Stimulated activated CD4-positive, alpha-beta T cell treated with anti-CD3 and anti-CD28 coated beads, Interleukin-2, amount 100 ng/mL, for 4 hours (primary cell): ENCODE measurements around the gene SYDE2.
"Not testable (repeated sequence)": the region's sequence is repeated elsewhere in the genome, so short reads cannot be mapped to it uniquely, and the experiment has no call there.

Experiments
- DNase-seq: peaks from one replicate; pipeline ENCODE4 v3.0.0-alpha.2; 2020; ENCODE audit warnings: low read depth

Gene SYDE2

GRCh38 chr1:85166351-85166750 is 34.5 kb downstream of the SYDE2 start:
- no peak for DNase-seq

DNA sequence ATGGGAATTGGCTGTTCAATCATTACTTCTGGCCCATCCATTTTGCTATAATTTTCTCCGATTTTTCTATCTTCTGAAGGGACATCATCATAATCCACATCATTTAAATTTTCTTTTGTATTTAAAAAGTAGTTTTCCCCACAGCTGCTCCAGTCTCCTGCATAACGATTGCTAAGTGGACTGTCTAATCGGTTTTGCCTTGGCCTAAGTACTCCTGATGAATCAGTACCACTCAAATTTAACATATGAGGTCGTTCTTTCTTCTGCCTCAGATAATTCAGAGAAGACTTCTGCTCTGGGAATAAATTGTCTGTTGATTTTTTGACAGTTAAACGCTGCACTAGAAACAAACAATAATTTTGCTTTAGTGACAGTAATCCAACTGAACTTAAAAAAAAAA is 41.9 kb downstream of the SYDE2 start:
- no peak for DNase-seq

DNA sequence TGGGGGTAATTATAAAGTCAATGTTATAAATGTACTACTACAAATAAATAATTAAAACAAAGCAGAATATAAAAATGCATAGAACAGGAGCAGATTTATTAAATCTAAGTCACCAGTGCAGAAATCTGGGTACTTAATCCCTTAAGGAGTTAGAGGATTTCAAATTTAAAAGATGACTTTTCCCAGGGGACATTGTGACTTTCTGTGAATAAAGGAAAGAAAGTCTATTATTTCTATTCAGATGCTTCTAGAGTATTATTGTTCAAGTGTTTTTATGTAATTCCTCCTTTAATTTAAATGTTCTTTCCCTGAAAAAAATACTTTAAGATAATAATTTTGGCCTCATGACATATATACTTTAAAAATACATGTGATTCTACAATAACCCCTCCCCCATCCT is 43.4 kb downstream of the SYDE2 start:
- DNase-seq, result no peak

GRCh38 chr1:85153149-85153891 is 47.5 kb downstream of the SYDE2 start:
- no peak for DNase-seq

DNA sequence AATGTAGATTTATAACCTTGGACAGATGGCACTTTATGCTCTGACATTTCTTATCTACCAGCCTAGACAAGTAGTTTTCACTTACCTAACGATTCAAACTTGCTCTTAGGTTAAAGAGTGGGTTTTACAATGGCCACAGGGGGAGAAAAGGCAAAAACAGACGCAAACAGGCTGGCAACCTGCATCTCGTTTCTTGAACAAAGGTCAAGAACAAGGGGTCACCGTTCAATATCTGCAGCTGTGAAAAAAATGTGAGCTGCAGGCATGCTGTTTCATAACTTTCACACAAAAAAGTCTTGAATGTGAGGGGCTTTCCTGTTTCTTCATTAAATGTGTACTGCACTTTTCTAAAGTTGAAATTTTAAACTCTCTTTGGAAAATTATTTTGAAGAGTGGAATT is 49.4 kb downstream of the SYDE2 start:
- no peak for DNase-seq

DNA sequence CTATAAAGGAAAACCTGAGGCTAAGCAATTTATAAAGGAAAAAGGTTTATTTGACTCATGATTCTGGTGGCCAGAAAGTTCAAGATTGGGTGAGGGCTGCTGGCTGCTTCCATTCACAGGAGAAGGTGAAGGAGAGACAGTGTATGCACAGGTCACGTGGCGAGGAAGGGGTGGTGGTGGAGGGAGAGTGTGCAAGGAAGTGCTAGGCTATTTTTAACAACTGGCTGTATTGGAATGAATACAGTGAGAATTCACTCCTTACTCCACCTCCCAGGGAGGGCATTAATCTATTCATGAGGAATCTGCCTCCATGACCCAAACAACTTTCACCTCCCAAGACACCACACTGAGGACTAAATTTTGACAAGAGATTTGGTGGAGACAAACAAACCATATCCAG is 51.0 kb downstream of the SYDE2 start:
- no peak for DNase-seq

GRCh38 chr1:85148524-85149250 is 52.1 kb downstream of the SYDE2 start:
- no peak for DNase-seq

DNA sequence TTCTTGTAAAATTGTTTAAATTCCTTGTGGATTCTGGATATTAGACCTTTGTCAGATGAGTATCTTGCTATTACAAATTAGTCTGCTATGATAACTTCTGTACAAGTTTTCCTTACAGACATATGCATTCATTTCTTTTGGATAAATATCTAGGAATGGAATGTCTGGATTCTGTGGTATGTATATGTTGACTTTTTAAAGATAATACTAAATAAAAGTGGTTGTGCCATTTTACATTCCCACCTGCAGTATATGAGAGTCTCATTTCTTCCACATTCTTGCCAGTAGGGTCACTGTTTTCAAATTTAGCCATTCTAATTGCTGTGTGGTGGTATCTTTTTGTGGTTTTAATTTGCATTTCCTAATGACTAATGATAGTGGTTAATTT is 53.9 kb downstream of the SYDE2 start:
- DNase-seq, result no peak

DNA sequence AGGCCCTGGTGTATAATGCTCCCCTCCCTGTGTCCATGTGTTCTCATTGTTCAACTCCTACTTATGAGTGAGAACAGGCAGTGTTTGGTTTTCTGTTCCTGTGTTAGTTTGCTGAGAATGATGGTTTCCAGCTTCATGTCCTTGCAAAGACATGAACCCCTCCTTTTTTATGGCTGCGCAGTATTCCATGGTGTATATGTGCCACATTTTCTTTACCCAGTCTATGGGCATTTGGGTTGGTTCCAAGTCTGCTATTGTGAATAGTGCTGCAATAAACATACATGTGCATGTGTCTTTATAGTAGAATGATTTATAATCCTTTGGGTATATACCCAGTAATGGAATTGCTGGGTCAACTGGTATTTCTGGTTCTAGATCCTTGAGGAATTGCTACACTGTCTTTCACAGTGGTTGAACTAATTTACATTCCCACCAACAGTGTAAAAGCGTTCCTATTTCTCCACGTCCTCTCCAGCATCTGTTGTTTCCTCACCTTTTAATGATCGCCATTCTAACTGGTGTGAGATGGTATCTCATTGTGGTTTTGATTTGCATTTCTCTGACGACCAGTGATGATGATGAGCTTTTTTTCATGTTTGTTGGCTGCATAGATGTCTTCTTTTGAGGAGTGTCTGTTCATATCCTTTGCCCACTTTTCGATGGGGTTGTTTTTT is 54.4 kb downstream of the SYDE2 start:
- not testable (repeated sequence) for DNase-seq

DNA sequence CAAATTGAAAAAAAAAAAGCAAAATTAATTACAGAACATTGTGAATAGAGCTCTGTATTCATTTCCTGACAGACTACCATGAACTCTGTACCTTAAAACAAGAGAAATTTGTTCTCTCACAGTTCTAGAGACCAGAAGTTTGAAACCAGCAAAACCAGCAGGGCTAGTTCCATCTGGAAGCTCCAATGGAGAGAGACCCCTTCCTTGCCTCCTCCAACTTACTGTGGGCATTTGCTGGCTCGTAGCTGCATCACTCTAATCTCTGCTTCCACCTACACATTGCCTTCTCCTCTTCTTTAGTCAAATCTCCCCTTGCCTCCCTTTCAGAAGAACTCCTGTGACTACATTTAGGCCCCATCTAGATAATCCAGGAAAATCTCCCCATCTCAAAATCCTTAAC is 56.5 kb downstream of the SYDE2 start:
- DNase-seq, result no peak

GRCh38 chr1:85142753-85143152 is 58.1 kb downstream of the SYDE2 start:
- DNase-seq, result no peak

DNA sequence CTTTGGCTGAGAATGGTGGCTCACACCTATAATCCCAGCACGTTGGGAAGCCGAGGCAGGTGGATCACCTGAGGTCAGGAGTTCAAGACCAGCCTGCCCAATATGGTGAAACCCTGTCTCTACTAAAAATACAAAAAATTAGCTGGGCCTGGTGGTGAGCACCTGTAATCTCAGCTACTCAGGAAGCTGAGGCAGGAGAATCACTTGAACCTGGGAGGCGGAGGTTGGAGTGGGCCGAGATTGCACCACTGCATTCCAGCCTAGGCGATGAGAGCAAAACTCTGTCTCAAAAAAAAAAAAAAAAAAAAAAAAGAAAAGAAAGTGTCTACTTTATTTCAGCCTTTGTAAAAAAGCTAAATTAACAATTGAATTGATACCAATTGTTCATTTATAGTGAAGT is 62.4 kb downstream of the SYDE2 start:
- not testable (repeated sequence) for DNase-seq

- DNase-seq, result no peak
These were observed 63.2 kb downstream of the SYDE2 start for GRCh38 chr1:85137660-85138059.

- no peak for DNase-seq
These were observed 65.4 kb downstream of the SYDE2 start for GRCh38 chr1:85135392-85135798.

GRCh38 chr1:85134583-85135391 is 66.0 kb downstream of the SYDE2 start:
- no peak for DNase-seq

GRCh38 chr1:85133565-85134159 is 67.2 kb downstream of the SYDE2 start:
- DNase-seq, result no peak

- no peak for DNase-seq
These were observed 68.6 kb downstream of the SYDE2 start for GRCh38 chr1:85132078-85132720.

DNA sequence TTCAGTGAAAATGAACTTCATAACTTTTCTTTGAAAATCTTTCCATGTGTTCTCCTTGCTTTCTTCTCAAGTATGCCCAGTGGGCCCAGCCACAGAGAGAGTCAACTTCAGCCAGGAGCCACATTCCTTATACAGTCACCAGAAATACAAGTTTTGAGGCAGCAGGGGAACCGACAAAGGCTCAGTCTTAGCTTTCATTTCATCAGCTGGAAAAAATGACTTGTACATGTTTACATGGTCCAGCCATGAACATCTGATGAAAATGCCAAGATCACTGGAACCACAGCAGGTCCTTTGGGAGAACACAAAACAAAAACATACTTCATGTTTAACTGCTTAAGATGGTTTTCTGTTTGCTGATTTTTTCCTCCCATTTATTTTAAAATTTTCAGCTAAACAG is 72.5 kb downstream of the SYDE2 start:
- no peak for DNase-seq

- no peak for DNase-seq
These were observed 74.9 kb downstream of the SYDE2 start for GRCh38 chr1:85125891-85126290.

GRCh38 chr1:85124091-85124490 is 76.7 kb downstream of the SYDE2 start:
- DNase-seq, result no peak

DNA sequence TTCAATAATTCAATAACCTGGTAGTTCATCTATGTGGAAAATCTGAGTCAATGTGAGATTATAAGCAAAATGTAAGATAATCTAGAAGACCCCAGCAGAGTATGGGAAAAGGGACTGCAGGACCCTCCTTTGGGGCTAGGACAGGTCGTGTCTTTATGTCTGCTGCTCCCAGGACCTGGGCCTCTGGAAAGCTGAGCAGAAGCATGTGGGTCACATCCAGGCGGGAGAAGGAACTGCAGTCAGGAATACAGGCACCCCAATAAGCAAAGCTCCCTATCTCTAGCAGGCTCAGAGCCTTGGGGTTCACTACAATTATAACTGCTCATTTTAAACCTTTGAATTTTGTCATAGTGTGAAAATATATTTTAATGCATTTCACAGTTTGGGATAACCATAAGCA is 78.6 kb downstream of the SYDE2 start:
- DNase-seq, result no peak
